IMR-90 (cell line): Measurements from ENCODE around the gene DUS1L. TPM values are rescaled to one million over a fixed set of nuclear protein-coding genes. Genes with fewer than 3 reads are reported as not detected.

ENCODE experiments used
- ATAC-seq: fragments of 200-7000 bp; cut with Tn5 transposase; 2 replicates; pipeline ENCODE4 v1.9.1; 2020; ENCODE audit warnings: low read depth, mild to moderate bottlenecking, moderate library complexity
- BruUV-seq: library from RNA; stranded (reverse); fragments of 400-500 nt; replicated peaks from 2 replicates; lab custom pipeline; 2021; lab: Mats Ljungman, UMichigan
- CTCF ChIA-PET: fragments of 300-600 bp; formaldehyde crosslinking; extraction: SDS; loops from one replicate; lab custom pipeline; 2021; ENCODE audit warnings: antibody characterized with exemption; lab: Yijun Ruan, JAX
- POLR2A ChIA-PET: fragments of 300-600 bp; sonication (Branson Sonifier 250); formaldehyde crosslinking; loops from one replicate; lab custom pipeline; 2022; ENCODE audit warnings: antibody characterized with exemption; ENCODE audit not compliant: unreplicated experiment; lab: Charles Lee
- DNase-seq: peaks from one replicate; pipeline ENCODE4 v3.0.0; 2013
- H2AFZ ChIP-seq: replicated peaks from 2 replicates; pipeline ENCODE3; 2013; ENCODE audit warnings: low read length, mild to moderate bottlenecking; ENCODE audit not compliant: poor library complexity
- H2AK5ac ChIP-seq: 2 replicates; pipeline ENCODE4 v1.6.1; 2013; ENCODE audit warnings: low read depth, low read length, inconsistent platforms
- H2AK9ac ChIP-seq: replicated peaks from 2 replicates; pipeline ENCODE3; 2013; ENCODE audit warnings: mild to moderate bottlenecking, low read depth, low read length, moderate library complexity; ENCODE audit not compliant: poor library complexity
- H2BK120ac ChIP-seq: 2 replicates; pipeline ENCODE4 v1.6.1; 2013; ENCODE audit warnings: low read depth, low read length, inconsistent platforms
- H2BK15ac ChIP-seq: 3 replicates; pipeline ENCODE4 v1.6.1; 2013; ENCODE audit warnings: low read depth, low read length, inconsistent platforms
- H2BK20ac ChIP-seq: 2 replicates; pipeline ENCODE4 v1.6.1; 2013; ENCODE audit warnings: low read depth, mild to moderate bottlenecking, inconsistent platforms, low read length, moderate library complexity
- H2BK5ac ChIP-seq: 2 replicates; pipeline ENCODE4 v1.6.1; 2013; ENCODE audit warnings: mild to moderate bottlenecking, low read depth, low read length, inconsistent platforms; ENCODE audit not compliant: poor library complexity, severe bottlenecking
- H3K14ac ChIP-seq: replicated peaks from 2 replicates; pipeline ENCODE4 v1.6.1; 2013; ENCODE audit warnings: low read depth, low read length, inconsistent platforms
- H3K18ac ChIP-seq: 2 replicates; pipeline ENCODE4 v1.6.1; 2013; ENCODE audit warnings: low read depth, low read length, control low read depth
- H3K23ac ChIP-seq: 2 replicates; pipeline ENCODE4 v1.6.1; 2013; ENCODE audit warnings: low read depth, low read length, inconsistent platforms
- H3K27ac ChIP-seq: 2 replicates; pipeline ENCODE4 v1.5.1; 2013; ENCODE audit warnings: mild to moderate bottlenecking, control low read depth, low read length; ENCODE audit not compliant: insufficient read depth
- H3K27me3 ChIP-seq: 2 replicates; pipeline ENCODE4 v1.6.1; 2013; ENCODE audit warnings: low read length; ENCODE audit not compliant: control insufficient read depth, insufficient read depth
- H3K36me3 ChIP-seq: 2 replicates; pipeline ENCODE4 v1.6.1; 2013; ENCODE audit warnings: low read length, mixed read lengths; ENCODE audit not compliant: control insufficient read depth, insufficient read depth
- H3K4ac ChIP-seq: 2 replicates; pipeline ENCODE4 v1.6.1; 2013; ENCODE audit warnings: low read depth, low read length, inconsistent platforms
- H3K4me1 ChIP-seq: 2 replicates; pipeline ENCODE4 v1.6.1; 2013; ENCODE audit warnings: low read length, mixed read lengths; ENCODE audit not compliant: control insufficient read depth, insufficient read depth
- H3K4me2 ChIP-seq: 2 replicates; pipeline ENCODE4 v1.6.1; 2013; ENCODE audit warnings: low read depth, mild to moderate bottlenecking, control low read depth, low read length, moderate library complexity
- H3K4me3 ChIP-seq: 2 replicates; pipeline ENCODE4 v1.5.1; 2013; ENCODE audit warnings: low read depth, mild to moderate bottlenecking, control low read depth, low read length, moderate library complexity; ENCODE audit not compliant: insufficient read depth
- H3K56ac ChIP-seq: 2 replicates; pipeline ENCODE4 v1.6.1; 2013; ENCODE audit warnings: low read length, inconsistent platforms; ENCODE audit not compliant: insufficient read depth; ENCODE audit errors: extremely low read depth
- H3K79me1 ChIP-seq, 2 experiments: 2 replicates each; pipeline ENCODE4 v1.6.1; 2013; ENCODE audit warnings: low read length in 2 of 2, inconsistent platforms in 1 of 2, low read depth in 1 of 2
- H3K9ac ChIP-seq: 2 replicates; pipeline ENCODE4 v1.6.1; 2013; ENCODE audit warnings: low read depth, low read length, control low read depth
- H3K9me1 ChIP-seq: 2 replicates; pipeline ENCODE4 v1.6.1; 2013; ENCODE audit warnings: low read length, inconsistent platforms; ENCODE audit not compliant: insufficient read depth
- H3K9me3 ChIP-seq: 2 replicates; pipeline ENCODE4 v1.6.1; 2013; ENCODE audit warnings: low read length; ENCODE audit not compliant: control insufficient read depth, insufficient read depth
- H4K20me1 ChIP-seq: 2 replicates; pipeline ENCODE4 v1.6.1; 2013; ENCODE audit warnings: low read length, inconsistent platforms; ENCODE audit not compliant: insufficient read depth
- H4K5ac ChIP-seq: 2 replicates; pipeline ENCODE4 v1.6.1; 2013; ENCODE audit warnings: mild to moderate bottlenecking, low read depth, low read length, control low read depth
- H4K8ac ChIP-seq, 2 experiments: 2 replicates each; pipeline ENCODE4 v1.6.1; 2013; ENCODE audit warnings: low read depth in 2 of 2, low read length in 2 of 2, control low read depth in 1 of 2, inconsistent platforms in 1 of 2
- H4K91ac ChIP-seq: 2 replicates; pipeline ENCODE4 v1.6.1; 2013; ENCODE audit warnings: low read depth, low read length, inconsistent platforms; ENCODE audit not compliant: insufficient read depth
- CEBPB ChIP-seq: IDR thresholded peaks from 2 replicates; pipeline ENCODE4 v1.6.1; 2012; ENCODE audit warnings: low read depth, low read length, improper control_type of control experiment
- CTCF ChIP-seq: conservative IDR thresholded peaks from 2 replicates; pipeline ENCODE4 v1.5.1; 2012; ENCODE audit warnings: mild to moderate bottlenecking, low read depth, low read length, improper control_type of control experiment
- ELK1 ChIP-seq: fragments of 150-350 bp; IDR thresholded peaks from 2 replicates; pipeline ENCODE4 v1.6.1; 2016; ENCODE audit warnings: low read depth, mild to moderate bottlenecking, low read length, moderate library complexity, borderline replicate concordance
- FOS ChIP-seq: fragments of 150-350 bp; IDR thresholded peaks from 2 replicates; pipeline ENCODE4 v1.6.1; 2016; ENCODE audit warnings: low read depth, low read length
- MAZ ChIP-seq: IDR thresholded peaks from 2 replicates; pipeline ENCODE4 v1.6.1; 2012; ENCODE audit warnings: low read depth, mild to moderate bottlenecking, low read length, improper control_type of control experiment, moderate library complexity, borderline replicate concordance
- MXI1 ChIP-seq: IDR thresholded peaks from 2 replicates; pipeline ENCODE4 v1.6.1; 2012; ENCODE audit warnings: low read depth, mild to moderate bottlenecking, low read length, moderate library complexity, borderline replicate concordance
- SMC3 ChIP-seq: fragments of 150-350 bp; IDR thresholded peaks from 2 replicates; pipeline ENCODE4 v1.6.1; 2016; ENCODE audit warnings: low read depth, mild to moderate bottlenecking, antibody characterized with exemption, low read length, moderate library complexity
- WGBS, 2 experiments: methylation state at CpG; one replicate each; pipeline versions ENCODE4 v1.1.5 to v1.1.7; 2013; ENCODE audit warnings: missing lambda C conversion rate in 2 of 2; ENCODE audit not compliant: insufficient read length in 1 of 2; ENCODE audit errors: extremely low coverage in 2 of 2; 5-methylcytosine and 5-hydroxymethylcytosine counted together
- dilution Hi-C: fragments of 300-500 bp; cut with HindIII; formaldehyde crosslinking; loops from one replicate; pipeline ENCODE4 v1.14.3; 2018; ENCODE audit warnings: low sequenced_read_pairs; ENCODE audit not compliant: unreplicated experiment
- in situ Hi-C: fragments of 300-500 bp; cut with MboI; formaldehyde crosslinking; loops from 3 replicates; pipeline ENCODE4 v1.14.3; 2019; ENCODE audit warnings: low sequenced_read_pairs, inconsistent platforms, mixed read lengths
- intact Hi-C: fragments of 100-400 bp; cut with micrococcal nuclease; formaldehyde crosslinking; loops from 2 replicates; pipeline ENCODE4 v1.10.0; 2022
- polyA plus RNA-seq, 3 experiments: library from polyadenylated mRNA; depleted of rRNA; stranded (reverse); fragments of >200 nt; gene quantifications; 2 replicates each; pipeline ENCODE4 v1.2.3, GENCODE V29; 2012; ENCODE audit warnings: low replicate concordance in 1 of 3
- total RNA-seq: library from RNA; depleted of rRNA; stranded (reverse); fragments of >200 nt; gene quantifications from 2 replicates; pipeline ENCODE4 v1.2.3, GENCODE V29; 2012

Gene DUS1L
- total and polyA plus RNA-seq, 2 of the 4 experiments (the other 2 are of a cell fraction): 29.0 to 76.9 TPM

GRCh38 chr17:82016061-82016874 is 49.3 kb downstream of the DUS1L start (continued):
- no peak for TF ChIP-seq CEBPB

- Histone ChIP-seq H3K79me1 (peaks cover 0 to 13% of the 10 kb centered on the region in 2 experiments; a peak in 2 of 4 replicates), H3K23ac (no peak overlapping the region), H2BK15ac (no peak overlapping the region), H3K36me3 (peaks cover 10% of the 10 kb centered on the region; the same call in 1 of the 2 replicates), H3K4me1 (no peaks in the 10 kb centered on the region), H4K20me1 (peaks cover 6% of the 10 kb centered on the region), H4K91ac (no peak overlapping the region), H3K9ac (no peak overlapping the region), H2AFZ (no peak overlapping the region), H3K27ac (no peak overlapping the region), H2AK9ac (no peak overlapping the region), H4K5ac (no peak overlapping the region), H3K18ac (no peak overlapping the region), H3K27me3 (no peaks in the 10 kb centered on the region), H3K4me3 (no peak overlapping the region), H2BK120ac (no peak overlapping the region), H4K8ac (no peak overlapping the region), H2BK5ac (no peak overlapping the region), H3K14ac (no peak overlapping the region), H3K56ac (no peak overlapping the region), H3K4me2 (no peak overlapping the region), H2AK5ac (no peak overlapping the region), H3K9me3 (no peaks in the 10 kb centered on the region), H3K9me1 (no peaks in the 10 kb centered on the region), H3K4ac (no peak overlapping the region), H2BK20ac (no peak overlapping the region)
- no TSS peak for BruUV-seq
- in situ Hi-C loops: loop anchor here (5.0 kb wide), 1 partner anchor 48 kb away; no protein-coding TSS in a partner anchor
- TF ChIP-seq CTCF (no peak), FOS (no peak), SMC3 (no peak), MAZ (no peak), MXI1 (no peak), ELK1 (no peak)
- intact Hi-C loops: no loop called here
- 66% methylated on average over 8 of the region's 24 CpGs; no CpG with 5 or more reads in 1 of the 2 experiments for WGBS, 2 experiments
- POLR2A ChIA-PET: no interaction called here
- dilution Hi-C loops: no loop called here
- ATAC-seq (no peak), DNase-seq (no peak)
- CTCF ChIA-PET: no interaction called here
Measured at GRCh38 chr17:82015311-82015971, 50.2 kb downstream of the DUS1L start.
